GM21576 (cell line): Measurements from ENCODE around the gene NECTIN3.
A peak's percentile ranks its signal among the peaks of the same experiment; 100 is the strongest.

ENCODE experiments used
- ATAC-seq: cut with Tn5 transposase; IDR thresholded peaks from one replicate; pipeline ENCODE4 v1.9.1; 2021; ENCODE audit warnings: mild to moderate bottlenecking, moderate library complexity; ENCODE audit not compliant: unreplicated experiment

Gene NECTIN3, protein sequence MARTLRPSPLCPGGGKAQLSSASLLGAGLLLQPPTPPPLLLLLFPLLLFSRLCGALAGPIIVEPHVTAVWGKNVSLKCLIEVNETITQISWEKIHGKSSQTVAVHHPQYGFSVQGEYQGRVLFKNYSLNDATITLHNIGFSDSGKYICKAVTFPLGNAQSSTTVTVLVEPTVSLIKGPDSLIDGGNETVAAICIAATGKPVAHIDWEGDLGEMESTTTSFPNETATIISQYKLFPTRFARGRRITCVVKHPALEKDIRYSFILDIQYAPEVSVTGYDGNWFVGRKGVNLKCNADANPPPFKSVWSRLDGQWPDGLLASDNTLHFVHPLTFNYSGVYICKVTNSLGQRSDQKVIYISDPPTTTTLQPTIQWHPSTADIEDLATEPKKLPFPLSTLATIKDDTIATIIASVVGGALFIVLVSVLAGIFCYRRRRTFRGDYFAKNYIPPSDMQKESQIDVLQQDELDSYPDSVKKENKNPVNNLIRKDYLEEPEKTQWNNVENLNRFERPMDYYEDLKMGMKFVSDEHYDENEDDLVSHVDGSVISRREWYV

DNA sequence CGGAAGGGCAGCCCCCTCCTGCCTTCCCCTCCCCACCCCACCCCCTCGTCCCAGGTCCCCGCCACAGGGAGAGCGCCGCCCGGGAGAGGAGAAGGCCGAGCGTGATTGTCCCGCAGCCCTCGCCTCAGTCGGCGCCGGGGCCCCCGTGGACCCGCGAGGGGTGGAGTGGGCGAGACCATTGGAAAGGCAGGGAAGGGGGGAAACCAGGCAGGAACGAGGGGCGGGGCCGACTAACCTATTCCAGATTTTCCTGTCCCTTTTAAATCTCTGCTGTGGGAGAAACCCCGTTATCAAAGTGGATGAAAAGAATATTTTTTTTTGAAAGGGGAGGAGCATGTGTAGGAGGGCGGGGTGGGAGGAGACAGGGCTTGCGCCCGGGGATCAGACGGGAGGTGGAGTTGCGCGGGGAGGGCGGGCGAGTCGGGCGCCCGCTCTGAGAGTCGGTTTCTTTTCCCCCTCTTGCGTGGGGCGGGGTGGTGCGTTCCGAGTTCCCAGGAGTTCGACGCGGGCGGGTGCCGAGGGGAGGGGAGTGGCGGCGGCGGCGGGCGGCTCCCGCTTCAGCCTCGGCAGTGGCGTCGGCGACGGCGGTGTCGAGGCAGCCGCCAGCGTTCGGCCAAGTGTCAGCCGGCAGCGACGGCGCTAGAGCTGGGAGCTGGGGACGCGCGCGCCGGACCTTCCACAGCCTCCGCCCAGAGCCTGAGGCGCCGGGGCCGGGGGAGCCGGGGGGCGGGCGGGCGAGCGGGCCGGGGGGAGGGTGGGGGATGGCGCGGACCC, at the start of gene NECTIN3:
Gene NECTIN3 (plus strand): TSS at position 560 of the 774 bp plus-strand sequence. CDS start 202 bp downstream, at position 762.
- peak; percentile 83 for ATAC-seq

DNA sequence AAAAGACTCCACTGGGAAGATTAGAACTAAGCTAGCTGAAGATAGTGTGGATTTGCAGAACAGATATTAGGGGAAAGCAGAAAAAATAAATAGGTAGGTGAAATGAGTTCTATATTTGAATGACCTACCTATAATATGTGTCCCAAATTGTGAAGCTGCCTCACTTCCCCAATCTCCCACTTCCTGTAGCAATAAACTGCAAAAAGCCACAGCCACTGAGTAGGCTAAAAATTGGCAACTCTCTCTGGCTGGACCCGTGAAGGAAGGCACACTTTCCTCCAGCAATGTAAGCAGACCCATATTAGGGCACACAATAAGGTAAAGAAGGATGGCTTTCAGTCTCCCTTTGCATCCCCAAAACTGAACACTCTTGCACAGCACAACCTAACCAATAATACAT, 43.7 kb upstream of the NECTIN3 start:
- no peak for ATAC-seq

DNA sequence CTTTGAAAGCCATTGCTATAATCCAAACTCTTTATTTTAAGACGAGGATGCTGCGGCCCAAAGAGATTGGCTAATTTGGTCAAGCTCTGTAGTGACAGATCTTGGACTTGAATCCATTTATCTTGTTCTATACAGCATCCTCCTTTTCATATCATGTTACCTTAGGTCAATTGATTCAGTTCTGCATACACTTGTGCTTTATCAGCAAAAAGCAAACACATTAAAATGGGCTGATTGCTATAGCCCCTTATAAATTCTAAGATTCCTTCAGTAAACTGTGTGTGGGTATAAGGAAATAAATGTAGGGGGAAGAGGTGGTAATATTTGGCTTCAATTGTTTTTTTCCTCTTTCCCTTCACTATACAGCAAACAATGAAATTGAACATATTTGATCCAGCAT, 40.1 kb upstream of the NECTIN3 start:
- no peak for ATAC-seq

DNA sequence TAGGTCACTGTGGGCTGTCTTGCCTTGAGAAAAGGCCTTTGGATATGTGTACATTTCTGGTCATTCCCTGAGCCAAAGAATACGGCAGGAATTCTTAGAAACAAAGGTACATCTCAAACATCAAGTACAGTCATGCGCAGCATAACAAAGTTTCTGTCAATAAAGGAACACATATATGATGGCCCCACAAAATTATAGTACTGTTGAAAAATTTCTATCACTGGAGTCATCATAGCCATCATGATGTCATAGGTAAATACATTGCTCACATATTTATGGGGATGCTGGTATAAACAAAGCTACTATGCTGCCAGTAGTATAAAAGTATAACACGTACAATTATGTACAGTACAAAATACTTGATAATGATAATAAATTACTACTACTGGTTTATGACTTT, 38.9 kb upstream of the NECTIN3 start:
- no peak for ATAC-seq

DNA sequence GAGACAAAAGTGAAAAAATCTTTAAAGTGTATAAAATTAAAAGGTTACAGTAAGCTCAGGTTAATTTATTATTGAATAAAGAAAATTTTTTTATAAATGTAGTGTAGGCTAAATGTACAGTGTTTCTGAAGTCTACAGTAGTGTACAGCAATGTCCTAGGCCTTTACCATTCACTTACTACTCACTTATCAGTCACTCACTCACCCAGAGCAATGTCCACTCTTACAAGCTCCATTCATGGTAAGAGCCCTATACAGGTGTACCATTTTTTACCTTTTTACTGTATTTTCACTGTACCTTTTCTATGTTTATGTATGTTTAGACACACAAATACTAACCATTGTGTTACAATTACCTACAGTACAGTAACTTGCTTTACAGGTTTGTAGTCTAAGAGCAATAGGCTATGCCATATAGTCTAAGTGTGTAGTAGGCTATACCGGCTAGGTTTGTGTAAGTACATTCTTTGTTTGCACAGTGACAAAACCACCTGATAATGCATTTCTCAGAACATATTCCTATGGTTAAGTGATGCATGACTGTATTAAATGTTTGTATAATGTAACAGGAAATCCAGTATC, 38.1 kb upstream of the NECTIN3 start:
- ATAC-seq = no peak

DNA sequence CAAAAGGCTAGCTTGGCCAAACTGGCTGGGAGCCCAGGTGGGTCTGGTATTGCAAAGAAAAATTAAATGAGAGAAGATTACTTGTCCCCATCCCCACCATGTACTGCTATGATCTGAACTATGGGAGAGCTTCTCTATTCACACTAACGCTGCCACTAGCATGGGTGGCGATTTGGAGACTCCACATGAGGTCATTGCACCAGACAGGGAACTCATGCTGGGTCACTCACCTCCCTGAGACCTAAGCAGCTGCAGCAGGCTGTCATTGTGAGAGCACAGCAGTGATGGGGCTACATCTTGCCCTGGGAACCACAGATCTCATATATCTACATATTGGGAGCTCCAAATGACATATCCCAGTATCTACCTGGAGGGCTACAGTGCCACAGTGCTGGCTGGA, 36.3 kb upstream of the NECTIN3 start:
- ATAC-seq = no peak

DNA sequence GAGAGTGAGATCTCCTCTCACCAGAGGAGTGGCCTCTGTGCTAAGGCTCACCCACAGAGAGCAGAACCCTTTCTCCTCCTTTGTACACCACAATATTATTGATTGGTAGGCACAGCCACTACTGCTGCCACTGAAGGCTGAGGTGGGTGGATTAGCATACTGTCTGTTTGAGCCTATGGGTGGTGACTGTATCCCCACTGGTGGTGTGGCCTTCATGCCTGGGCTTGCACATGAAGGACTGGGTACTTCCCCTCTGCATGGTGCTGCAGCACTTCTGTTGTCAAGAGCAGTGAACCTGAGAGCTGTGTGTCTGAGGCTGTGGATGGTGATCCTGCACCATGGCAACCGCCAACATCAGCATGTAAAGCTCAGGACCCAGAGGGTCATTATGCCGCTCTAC, 35.7 kb upstream of the NECTIN3 start:
- ATAC-seq = no peak

DNA sequence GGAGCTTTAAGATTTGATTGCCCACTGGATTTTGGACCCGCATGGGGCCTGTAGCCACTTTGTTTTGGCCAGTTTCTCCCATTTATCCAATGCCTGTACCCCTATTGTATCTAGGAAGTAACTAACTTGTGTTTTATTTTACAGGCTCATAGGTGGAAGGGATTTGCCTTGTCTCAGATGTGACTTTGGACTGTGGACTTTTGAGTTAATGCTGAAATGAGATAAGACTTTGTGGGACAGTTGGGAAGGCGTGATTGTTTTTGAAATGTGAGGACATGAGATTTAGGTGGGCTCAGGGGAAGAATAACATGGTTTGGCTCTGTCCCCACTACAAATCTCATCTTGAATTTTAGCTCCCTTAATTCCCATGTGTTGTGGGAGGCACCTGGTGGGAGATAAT, 30.7 kb upstream of the NECTIN3 start:
- ATAC-seq = no peak

DNA sequence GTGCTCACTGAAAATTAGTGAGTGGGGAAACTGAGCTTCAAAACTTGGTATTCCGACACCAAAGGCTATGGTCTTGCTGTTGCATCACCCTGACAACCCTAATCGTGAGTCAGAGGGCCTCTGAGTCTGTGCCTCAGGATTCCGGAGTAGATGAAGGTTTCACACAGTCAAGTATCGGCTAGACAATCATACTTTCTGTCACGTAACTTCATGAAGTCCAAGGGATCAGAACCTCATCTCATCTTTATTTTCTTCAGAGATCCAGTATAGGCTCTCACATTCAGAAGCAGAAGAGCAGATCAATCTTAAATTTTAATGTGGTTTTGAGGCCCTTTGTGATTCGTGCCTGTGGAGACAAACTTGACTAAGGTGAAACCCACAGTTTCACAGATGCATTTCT, 26.1 kb upstream of the NECTIN3 start:
- ATAC-seq = no peak

DNA sequence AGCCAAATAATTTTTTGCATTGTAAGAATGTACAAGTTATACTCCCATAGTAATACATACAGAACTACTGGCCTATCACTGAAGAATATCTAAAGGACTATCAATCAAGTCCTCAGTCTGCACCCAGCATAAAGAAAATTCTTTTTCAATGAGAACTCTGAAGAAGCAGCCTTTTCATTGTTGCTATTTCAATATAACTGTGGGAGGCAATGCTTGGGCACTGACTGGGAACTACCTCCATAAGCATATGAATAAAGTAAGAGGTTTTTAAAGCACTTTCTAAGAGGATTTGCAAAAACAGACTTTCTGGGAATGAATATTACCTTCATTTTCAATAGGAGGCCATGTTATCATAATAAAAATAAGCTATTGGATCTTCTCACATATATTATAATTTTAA, 24.6 kb upstream of the NECTIN3 start:
- no peak for ATAC-seq

DNA sequence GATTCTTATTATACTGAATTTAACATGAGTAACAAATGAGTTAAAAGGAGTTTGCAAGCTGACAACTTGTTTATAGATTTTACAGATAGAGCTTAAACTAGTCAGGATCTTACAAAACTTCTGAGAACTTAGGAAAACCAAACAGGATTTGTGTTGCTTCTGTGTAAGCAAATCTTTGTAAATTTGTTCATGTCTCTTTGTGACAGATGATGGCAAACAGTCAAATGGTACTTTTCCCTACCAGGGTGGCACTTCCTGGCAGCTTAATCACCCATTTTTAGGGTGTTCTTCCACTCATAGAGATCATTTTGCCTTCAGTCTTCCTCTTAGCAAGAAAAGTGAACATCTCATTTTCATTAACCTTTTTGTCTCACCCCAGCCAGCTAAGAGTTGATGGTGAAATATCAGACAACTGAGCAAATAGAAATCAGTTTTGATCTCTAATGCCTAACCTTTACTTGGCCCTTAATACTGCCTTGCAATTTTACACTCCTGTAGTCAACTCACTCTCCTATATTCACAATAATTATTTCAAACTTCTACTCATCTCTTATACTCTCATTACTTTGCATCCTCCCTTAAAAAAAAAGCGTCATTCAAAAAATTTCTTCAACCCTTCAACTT, 23.7 kb upstream of the NECTIN3 start:
- no peak for ATAC-seq

DNA sequence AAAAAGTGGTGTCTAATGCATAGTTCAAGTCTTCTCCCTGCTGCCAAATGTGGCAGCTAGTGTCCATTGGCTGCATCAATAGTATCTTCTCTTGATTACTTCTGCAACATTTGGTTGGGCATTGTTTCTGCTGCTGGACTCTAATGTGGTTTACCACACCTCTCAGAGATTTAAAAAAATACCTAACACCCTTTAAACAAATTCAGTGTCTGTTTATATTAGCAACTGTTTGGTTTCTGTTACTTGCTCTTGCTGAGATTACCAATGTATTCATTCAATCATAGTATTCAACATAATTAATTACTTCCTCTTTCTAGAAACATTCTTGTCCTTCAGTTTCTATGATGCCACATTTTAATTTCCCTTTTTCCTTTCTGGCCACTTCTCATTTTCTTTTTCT, 20.3 kb upstream of the NECTIN3 start:
- no peak for ATAC-seq

DNA sequence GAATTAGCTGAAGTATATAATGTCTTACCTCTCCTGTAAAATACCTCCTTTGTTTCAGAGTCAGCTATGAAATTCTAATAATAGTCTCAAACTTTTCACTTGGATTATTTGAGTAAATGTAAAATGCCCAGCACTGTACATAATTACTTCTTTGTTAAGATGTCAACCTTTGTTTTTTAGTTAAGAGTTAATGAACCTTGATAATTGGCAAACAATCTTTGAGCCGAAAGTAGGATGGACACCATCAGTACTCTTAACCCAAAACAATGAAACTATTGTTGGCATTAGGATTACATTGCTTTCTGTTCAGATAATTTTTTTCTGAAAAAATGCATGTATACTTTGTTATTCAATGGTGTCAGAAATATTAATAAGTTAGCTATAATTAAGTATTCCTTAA, 3.0 kb upstream of the NECTIN3 start:
- no peak for ATAC-seq

DNA sequence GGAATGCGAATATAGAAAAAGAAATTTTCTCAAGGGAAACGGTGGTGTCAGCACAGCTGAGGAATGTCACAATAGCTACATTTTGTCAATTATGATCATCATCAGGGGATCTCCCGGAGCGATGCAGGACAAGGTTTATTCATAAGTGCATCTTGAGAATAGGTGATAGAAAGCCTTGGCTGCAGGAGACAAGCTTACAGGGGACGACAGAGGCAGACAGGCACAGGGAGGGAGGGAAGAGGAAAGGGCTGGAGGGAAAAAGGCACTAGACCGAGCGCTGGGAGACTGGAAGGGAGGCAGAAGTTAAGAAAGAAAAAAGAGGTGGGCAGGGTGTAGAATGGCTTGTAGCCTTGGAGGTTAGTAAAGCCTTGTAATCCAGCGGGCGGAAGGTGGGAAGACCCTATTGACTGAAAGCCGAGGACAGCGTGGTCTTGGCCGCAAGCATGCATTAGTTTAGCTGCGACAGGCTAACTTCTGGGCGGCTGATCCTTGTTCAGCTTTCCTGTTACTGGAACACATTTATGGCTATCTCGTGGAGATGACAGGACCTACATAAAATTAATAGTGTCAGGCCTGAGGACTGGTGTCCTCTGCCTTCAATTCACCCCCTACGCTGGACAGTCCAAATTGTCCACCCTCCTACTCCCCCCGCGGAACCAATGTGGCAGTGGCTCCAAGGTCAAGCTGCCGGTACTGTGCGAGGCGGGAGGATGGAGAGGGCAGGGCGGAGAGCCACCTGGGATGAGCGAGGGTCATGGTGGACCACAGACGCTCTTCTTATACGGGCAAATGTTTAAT, 1.4 kb upstream of the NECTIN3 start:
- ATAC-seq = no peak

DNA sequence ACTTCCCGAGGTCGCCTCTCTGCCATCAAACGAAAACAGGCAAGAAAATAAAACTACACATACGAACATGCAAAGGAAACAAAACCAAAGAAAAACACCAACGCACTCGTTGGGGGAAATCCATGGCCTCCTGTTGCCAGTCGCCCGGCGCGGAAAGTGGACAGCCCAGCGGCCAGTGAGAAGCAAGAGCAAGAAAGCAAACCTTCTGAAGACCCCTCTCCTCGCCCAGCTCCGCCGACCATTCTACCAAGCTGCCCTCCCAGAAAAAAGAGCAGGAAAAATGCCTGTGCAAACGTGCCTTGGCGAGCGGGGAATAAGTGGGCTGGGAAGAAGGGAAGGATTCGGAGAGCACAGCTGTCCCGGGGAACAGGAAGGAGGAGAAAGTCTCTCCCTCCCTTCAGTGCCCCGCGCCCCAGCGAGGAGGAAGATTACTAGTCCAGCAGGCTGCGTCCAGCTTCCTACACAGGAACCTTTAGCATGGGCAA, 802 bp upstream of the NECTIN3 start:
- no peak for ATAC-seq

DNA sequence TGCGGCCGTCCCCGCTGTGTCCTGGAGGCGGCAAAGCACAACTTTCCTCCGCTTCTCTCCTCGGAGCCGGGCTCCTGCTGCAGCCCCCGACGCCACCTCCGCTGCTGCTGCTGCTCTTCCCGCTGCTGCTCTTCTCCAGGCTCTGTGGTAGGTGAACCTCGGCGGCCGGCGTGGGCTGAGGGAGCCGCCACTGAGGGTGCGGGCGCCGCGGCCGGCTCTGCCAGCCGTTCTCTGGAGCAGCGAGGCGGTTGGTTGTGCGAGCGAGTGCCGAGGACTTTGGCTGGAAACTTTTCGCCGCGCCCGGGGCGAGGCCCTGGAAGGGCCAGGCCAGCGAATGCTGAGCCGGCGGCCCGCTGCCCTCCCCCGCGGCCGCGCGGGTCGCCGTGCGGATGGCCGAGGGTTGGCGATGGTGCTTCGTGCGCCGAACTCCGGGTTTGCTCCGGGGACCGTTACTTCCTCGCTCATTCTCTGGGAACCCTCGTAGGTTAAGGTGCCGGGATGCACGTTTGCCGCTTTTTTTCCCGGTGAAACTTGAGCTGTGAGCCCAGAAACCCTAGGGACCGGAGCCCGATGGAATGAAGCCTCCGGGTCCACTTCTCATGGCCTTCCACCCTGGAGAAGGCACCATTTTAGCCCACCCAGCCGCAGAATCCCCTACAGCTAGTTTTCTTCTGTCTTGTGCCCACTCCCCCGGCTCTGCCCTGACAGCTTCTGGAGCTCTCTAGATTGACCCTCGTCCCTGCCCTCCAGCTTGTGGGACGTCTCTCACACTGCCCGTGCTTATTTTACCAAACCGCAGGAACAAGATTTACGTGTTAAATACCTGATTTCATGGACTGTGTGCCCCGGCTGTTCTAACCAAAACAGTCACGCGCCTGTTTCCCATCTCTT, 660 bp downstream of the NECTIN3 start:
- ATAC-seq = peak; percentile 28

DNA sequence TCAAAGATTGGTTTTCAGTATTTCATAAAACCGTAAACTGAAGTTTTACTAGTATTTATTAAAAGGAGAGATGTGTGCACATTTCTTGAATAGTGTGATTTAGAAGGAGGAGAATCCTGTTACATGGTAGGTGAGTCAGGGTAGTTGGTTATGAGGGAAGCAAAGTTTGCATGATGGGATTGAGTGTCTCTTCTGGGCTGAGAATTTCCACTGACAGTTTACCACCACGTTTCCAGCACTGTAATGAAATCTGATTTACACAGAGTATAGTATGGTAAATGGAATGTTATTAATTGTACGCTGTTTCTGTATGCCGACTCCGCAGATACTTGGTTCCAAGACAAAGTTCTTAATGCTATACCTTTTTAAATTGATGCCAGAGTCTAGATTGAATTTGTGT, 1.6 kb downstream of the NECTIN3 start:
- ATAC-seq = no peak

DNA sequence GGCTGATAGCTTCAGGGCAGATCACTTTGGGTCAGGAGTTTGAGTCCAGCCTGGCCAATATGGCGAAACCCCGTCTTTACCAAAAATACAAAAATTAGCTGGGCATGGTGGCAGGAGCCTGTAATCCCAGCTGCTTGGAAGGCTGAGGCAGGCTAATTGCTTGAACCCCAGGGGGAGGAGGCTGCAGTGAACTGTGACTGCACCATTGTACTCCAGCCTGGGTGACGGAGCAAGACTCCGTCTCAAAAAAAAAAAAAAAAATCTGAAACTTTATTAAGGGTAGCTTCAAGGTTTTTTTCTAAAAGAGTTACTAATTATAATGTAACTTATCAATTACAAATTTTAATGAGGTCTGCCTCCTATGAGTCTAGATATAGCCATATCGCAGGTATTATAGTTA, 5.1 kb downstream of the NECTIN3 start:
- no peak for ATAC-seq

DNA sequence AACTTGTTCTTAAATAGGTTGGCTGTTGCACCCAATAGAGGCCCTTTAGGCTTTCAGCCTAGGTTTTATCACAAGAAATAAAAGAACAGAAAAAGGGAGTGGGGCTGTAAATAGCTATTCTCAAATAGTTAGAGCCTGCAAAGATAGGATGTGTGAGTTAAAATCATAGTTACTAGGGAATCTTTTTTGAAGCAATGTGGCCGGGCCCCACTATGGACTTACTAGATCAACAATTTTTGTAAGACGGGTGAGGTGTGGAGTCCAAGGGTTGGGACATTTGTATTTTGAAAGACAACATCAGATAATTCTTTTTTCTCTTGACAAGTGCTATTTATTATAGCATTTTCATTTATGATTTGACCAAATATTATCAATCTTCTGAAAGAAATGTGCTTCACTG, 5.8 kb downstream of the NECTIN3 start:
- ATAC-seq = no peak
